Cardiac atrium fibroblast (primary cell): Measurements from ENCODE around the gene OAS3. TPM values are rescaled to one million over a fixed set of nuclear protein-coding genes. Genes with fewer than 3 reads are reported as not detected.

ENCODE experiments used
- total RNA-seq: library from RNA; depleted of rRNA; stranded (reverse); fragments of >200 nt; gene quantifications from 2 replicates; pipeline ENCODE4 v1.2.3, GENCODE V29; 2015

OAS3 gene, protein sequence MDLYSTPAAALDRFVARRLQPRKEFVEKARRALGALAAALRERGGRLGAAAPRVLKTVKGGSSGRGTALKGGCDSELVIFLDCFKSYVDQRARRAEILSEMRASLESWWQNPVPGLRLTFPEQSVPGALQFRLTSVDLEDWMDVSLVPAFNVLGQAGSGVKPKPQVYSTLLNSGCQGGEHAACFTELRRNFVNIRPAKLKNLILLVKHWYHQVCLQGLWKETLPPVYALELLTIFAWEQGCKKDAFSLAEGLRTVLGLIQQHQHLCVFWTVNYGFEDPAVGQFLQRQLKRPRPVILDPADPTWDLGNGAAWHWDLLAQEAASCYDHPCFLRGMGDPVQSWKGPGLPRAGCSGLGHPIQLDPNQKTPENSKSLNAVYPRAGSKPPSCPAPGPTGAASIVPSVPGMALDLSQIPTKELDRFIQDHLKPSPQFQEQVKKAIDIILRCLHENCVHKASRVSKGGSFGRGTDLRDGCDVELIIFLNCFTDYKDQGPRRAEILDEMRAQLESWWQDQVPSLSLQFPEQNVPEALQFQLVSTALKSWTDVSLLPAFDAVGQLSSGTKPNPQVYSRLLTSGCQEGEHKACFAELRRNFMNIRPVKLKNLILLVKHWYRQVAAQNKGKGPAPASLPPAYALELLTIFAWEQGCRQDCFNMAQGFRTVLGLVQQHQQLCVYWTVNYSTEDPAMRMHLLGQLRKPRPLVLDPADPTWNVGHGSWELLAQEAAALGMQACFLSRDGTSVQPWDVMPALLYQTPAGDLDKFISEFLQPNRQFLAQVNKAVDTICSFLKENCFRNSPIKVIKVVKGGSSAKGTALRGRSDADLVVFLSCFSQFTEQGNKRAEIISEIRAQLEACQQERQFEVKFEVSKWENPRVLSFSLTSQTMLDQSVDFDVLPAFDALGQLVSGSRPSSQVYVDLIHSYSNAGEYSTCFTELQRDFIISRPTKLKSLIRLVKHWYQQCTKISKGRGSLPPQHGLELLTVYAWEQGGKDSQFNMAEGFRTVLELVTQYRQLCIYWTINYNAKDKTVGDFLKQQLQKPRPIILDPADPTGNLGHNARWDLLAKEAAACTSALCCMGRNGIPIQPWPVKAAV
- 4.2 and 5.0 TPM in 2 replicates for total RNA-seq

GRCh38 chr12:112937741-112938719 lies at the start of gene OAS3:
Gene OAS3 (plus strand): TSS chr12:112938474. CDS start chr12:112938531, 57 bp downstream.

DNA sequence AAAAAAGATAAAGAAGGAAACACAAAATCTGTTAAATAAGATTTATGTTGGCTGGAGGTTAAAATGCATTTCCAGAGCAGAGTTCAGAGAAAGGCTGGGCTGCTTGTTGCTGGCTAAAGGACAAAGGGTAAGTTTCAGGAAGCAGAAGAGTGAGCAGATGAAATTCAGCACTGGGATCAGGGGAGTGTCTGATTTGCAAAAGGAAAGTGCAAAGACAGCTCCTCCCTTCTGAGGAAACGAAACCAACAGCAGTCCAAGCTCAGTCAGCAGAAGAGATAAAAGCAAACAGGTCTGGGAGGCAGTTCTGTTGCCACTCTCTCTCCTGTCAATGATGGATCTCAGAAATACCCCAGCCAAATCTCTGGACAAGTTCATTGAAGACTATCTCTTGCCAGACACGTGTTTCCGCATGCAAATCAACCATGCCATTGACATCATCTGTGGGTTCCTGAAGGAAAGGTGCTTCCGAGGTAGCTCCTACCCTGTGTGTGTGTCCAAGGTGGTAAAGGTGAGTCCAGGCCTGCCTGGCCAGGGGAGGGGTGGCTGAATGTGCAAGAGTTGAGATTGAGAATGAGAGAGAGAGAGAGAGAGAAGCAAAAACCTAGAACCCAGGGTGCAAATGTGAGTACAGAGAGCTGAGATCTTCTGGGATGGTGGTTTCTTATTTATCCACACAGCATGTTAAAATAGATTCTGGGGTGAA lies 31.4 kb upstream of the OAS3 start, which contains the start of gene OAS1:
Gene OAS1, plus strand, starts transcription at position 251 of the 703 bp plus-strand sequence. Its CDS starts 78 bp downstream, at position 329.

DNA sequence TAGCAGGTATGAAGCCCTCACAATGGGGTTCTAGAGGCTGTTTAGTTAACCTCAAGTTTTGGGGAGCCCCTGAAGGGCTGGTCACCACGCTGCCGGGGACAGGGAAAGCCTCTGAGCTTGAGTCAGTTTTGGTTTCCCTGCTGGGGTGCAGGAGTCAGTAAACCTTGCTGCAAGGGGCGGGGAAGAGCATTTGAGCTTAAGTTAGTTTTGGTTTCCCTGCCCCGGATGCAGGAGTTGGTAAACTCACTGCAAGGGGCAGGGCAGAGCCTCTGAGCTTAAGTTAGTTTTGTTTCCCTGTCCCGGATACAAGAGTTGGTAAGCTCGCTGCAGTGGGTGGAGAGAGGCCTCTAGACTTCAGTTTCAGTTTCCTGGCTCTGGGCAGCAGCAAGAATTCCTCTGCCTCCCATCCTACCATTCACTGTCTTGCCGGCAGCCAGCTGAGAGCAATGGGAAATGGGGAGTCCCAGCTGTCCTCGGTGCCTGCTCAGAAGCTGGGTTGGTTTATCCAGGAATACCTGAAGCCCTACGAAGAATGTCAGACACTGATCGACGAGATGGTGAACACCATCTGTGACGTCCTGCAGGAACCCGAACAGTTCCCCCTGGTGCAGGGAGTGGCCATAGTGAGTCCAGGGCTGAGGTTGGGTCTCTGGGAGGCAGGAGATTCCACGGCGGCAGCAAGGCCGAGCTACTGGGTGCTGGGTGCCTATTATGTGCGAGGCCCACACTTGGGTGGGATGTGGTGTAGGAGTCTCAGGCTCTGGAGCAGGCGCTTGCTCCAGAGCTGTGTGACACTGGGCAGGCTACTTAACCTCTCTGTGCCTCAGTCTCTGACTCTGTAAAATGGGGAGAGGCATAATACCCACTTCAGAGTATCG lies 40.1 kb downstream of the OAS3 start, which contains the start of gene OAS2:
Gene OAS2, plus strand, starts transcription at position 357 of the 878 bp plus-strand sequence. Its CDS starts 90 bp downstream, at position 447.

Other genes starting within 250 kb of the OAS3 start
- not detected in 2 replicates for gene RPH3A, start 146.7 kb upstream of the OAS3 start, total RNA-seq
- 1.1 and 3.6 TPM in 2 replicates for gene OAS1, start 31.5 kb upstream of the OAS3 start, total RNA-seq
- 4.0 and 6.3 TPM in 2 replicates for gene OAS2, start 40.0 kb downstream of the OAS3 start, total RNA-seq
- gene DTX1, start 118.3 kb downstream of the OAS3 start, total RNA-seq, result under 0.01 TPM in 1 of 2 replicates, not detected in the other
- not detected in 2 replicates for gene RASAL1, start 197.3 kb downstream of the OAS3 start, total RNA-seq
- not detected in 2 replicates for gene CFAP73, start 211.2 kb downstream of the OAS3 start, total RNA-seq
- 27.4 and 40.3 TPM in 2 replicates for gene DDX54, start 247.0 kb downstream of the OAS3 start, total RNA-seq
- 11.7 and 19.8 TPM in 2 replicates for gene RITA1, start 247.2 kb downstream of the OAS3 start, total RNA-seq